ENCODE results near the gene SLC4A2.

SLC4A2 gene

DNA sequence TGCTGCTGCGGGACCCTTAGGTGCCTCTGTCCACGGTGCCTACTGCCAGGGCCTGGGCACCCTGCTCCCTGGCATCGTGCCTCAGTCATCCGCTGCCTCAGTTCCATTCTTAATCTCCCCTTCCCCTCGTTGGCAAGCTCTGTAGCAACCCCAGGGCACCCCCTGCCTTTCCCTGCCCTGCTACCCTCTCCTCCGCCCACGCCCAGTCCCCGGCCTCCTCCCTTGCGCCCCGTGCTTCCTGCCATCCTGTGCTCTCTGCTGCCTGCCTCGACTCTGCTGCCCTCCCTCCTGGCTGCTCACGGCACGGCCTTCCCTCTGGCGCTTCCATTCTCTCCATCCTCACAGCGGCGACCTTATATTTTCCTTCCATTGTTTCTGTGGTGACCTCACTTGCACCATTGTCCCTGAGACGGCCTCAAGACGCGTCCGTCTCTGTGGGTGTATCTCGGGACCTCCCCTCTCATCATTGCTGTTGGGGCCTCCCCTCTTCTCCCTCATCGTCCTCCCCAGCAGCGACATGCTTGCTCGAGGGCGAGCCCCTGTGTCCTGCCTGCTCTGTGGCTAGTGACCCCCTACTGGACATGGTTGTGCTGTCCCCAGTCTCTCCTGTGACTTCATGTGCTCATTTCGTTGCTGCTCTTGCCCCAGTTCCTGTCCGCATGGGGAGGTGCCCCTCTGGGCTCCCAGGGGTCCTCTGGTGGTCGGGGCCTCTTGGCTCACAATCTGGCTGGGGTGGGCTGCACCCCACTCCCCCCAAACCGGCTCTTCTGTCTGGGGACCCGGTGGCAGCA, 62.2 kb downstream of the SLC4A2 start:
- Histone ChIP-seq H3K27me3 (replicated peaks; ENCODE audit: insufficient read depth, low read length) (no peaks in the 10 kb centered on the region), H4K20me1 (ENCODE audit: insufficient read depth, low read length) (no peaks in the 10 kb centered on the region), H3K4me1 (ENCODE audit: low read length) (no peaks in the 10 kb centered on the region), H3K79me2 (ENCODE audit: low read length) (no peaks in the 10 kb centered on the region), H3K4me3 (ENCODE audit: low read length) (no peak overlapping the region), H2AFZ (ENCODE audit: low read length) (no peak overlapping the region), H3K4me2 (ENCODE audit: low read depth, low read length) (no peak overlapping the region), H3K36me3 (replicated peaks; ENCODE audit: insufficient read depth, low read length) (no peaks in the 10 kb centered on the region), H3K9me2 (replicated peaks; ENCODE audit: insufficient read depth, low read length) (no peaks in the 10 kb centered on the region), H3K9me3 (replicated peaks; ENCODE audit: insufficient read depth, low read length) (no peaks in the 10 kb centered on the region), H3K27ac (ENCODE audit: low read length) (no peak overlapping the region), H3K9ac (ENCODE audit: low read length) (no peak overlapping the region), H3F3A (ENCODE audit: insufficient read depth, low read length) (no peaks in the 10 kb centered on the region)
- DNase-seq, result no peak
- no peak for TF ChIP-seq EZH2 (optimal IDR thresholded peaks at IDR 0.05; ENCODE audit: low read depth, low read length)

DNA sequence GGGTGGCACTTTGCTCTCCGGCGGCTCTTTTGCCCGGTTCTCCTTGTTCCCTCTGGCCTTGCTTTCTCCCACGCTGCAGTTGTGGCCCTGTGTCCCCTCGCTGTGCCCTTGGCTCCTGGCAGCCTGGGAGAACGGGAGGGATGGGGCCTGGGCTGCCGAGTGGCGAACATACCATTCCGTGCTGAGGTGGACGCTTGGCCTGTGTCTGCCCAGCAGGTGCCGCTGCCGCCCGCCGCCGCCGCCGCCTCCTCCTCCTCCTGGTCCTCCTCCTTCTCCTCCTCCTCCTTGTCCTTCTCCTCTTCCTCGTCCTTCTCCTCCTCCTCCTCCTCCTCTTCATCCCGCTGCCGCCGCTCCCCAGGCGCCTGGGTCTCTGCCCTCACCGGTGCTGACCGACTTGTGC, 62.9 kb downstream of the SLC4A2 start:
- H3F3A ChIP-seq (ENCODE audit: insufficient read depth, low read length), result no peaks in the 10 kb centered on the region
- no peaks in the 10 kb centered on the region for H3K9me2 ChIP-seq (replicated peaks; ENCODE audit: insufficient read depth, low read length)
- no peak overlapping the region for H3K9ac ChIP-seq (ENCODE audit: low read length)
- no peaks in the 10 kb centered on the region for H3K9me3 ChIP-seq (replicated peaks; ENCODE audit: insufficient read depth, low read length)
- no peak overlapping the region for H2AFZ ChIP-seq (ENCODE audit: low read length)
- no peaks in the 10 kb centered on the region for H3K79me2 ChIP-seq (ENCODE audit: low read length)
- H3K4me1 ChIP-seq (ENCODE audit: low read length), result no peaks in the 10 kb centered on the region
- H4K20me1 ChIP-seq (ENCODE audit: insufficient read depth, low read length), result no peaks in the 10 kb centered on the region
- DNase-seq, result no peak
- no peaks in the 10 kb centered on the region for H3K27me3 ChIP-seq (replicated peaks; ENCODE audit: insufficient read depth, low read length)
- H3K4me3 ChIP-seq (ENCODE audit: low read length), result no peak overlapping the region
- H3K27ac ChIP-seq (ENCODE audit: low read length), result no peak overlapping the region
- H3K36me3 ChIP-seq (replicated peaks; ENCODE audit: insufficient read depth, low read length), result no peaks in the 10 kb centered on the region
- no peak overlapping the region for H3K4me2 ChIP-seq (ENCODE audit: low read depth, low read length)
- TF ChIP-seq, protein P1, sequence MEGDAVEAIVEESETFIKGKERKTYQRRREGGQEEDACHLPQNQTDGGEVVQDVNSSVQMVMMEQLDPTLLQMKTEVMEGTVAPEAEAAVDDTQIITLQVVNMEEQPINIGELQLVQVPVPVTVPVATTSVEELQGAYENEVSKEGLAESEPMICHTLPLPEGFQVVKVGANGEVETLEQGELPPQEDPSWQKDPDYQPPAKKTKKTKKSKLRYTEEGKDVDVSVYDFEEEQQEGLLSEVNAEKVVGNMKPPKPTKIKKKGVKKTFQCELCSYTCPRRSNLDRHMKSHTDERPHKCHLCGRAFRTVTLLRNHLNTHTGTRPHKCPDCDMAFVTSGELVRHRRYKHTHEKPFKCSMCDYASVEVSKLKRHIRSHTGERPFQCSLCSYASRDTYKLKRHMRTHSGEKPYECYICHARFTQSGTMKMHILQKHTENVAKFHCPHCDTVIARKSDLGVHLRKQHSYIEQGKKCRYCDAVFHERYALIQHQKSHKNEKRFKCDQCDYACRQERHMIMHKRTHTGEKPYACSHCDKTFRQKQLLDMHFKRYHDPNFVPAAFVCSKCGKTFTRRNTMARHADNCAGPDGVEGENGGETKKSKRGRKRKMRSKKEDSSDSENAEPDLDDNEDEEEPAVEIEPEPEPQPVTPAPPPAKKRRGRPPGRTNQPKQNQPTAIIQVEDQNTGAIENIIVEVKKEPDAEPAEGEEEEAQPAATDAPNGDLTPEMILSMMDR (IDR thresholded peaks at IDR 0.05; ENCODE audit: low read length), result no peak

DNA sequence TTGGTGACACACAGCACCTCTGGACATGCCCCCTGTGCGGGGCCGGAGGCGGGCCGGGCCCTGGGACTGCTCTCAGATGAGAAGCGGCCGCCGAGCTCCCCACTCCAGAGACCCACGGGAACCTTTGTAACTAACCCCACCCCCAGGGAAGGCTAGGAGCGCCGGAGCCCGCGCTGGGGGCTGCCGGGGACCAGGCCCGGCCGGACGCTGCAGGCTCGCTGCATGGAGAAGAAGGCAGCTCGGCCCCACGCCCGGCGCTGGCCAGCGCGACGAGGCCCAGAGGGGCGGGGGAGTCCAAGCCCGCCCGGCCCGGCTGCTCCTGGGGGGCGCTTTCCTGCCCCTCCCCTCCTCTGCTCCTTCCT, 63.4 kb downstream of the SLC4A2 start:
- no peaks in the 10 kb centered on the region for H3K4me1 ChIP-seq (ENCODE audit: low read length)
- H2AFZ ChIP-seq (ENCODE audit: low read length), result no peak overlapping the region
- no peaks in the 10 kb centered on the region for H3K27me3 ChIP-seq (replicated peaks; ENCODE audit: insufficient read depth, low read length)
- no peak overlapping the region for H3K9ac ChIP-seq (ENCODE audit: low read length)
- no peaks in the 10 kb centered on the region for H3K79me2 ChIP-seq (ENCODE audit: low read length)
- no peaks in the 10 kb centered on the region for H3F3A ChIP-seq (ENCODE audit: insufficient read depth, low read length)
- TF ChIP-seq, protein P1 (IDR thresholded peaks at IDR 0.05; ENCODE audit: low read length), result no peak
- no peak for TF ChIP-seq EZH2phosphoT487 (IDR thresholded peaks at IDR 0.05; ENCODE audit: low read length)
- no peak for TF ChIP-seq EZH2 (optimal IDR thresholded peaks at IDR 0.05; ENCODE audit: low read depth, low read length)
- H3K27ac ChIP-seq (ENCODE audit: low read length), result no peak overlapping the region
- H4K20me1 ChIP-seq (ENCODE audit: insufficient read depth, low read length), result no peaks in the 10 kb centered on the region
- no peaks in the 10 kb centered on the region for H3K9me3 ChIP-seq (replicated peaks; ENCODE audit: insufficient read depth, low read length)
- no peak overlapping the region for H3K4me2 ChIP-seq (ENCODE audit: low read depth, low read length)
- H3K36me3 ChIP-seq (replicated peaks; ENCODE audit: insufficient read depth, low read length), result no peaks in the 10 kb centered on the region
- DNase-seq, result no peak
- H3K9me2 ChIP-seq (replicated peaks; ENCODE audit: insufficient read depth, low read length), result no peaks in the 10 kb centered on the region
- no peak overlapping the region for H3K4me3 ChIP-seq (ENCODE audit: low read length)

DNA sequence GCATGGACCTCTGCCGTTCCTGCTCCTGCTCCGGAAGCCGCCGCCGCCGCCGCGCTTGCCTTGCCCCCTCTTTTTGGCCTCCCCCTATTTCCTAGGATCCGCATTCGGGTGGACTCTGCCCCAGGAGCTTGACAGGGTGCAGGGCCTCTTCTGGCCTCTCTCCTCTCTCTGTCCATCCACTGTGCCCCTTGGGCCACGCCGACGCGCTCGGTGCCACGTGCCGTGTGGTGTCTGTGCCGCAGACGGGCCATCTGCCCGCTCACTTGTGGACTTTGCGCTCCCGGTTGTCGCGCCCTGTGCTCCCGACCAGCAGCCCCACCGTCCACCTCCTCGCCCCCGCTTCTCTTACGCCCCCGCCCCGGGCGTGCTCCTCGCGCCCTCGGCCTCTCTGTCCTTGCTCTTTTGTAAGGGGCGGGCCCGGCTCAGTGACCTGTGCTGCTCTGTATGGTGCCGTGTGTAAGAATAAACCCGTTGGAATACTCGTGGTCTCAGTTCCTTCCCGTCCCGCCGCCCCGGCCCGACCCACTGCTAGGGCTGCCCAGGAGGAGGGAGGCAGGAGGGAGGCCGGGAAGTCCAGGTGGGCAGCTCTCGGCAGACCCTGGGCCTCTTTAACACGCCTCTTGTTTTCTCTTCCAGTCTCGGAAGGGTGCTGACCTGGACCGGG, 63.9 kb downstream of the SLC4A2 start:
- H3K9ac ChIP-seq (ENCODE audit: low read length), result no peak overlapping the region
- no peaks in the 10 kb centered on the region for H3K9me3 ChIP-seq (replicated peaks; ENCODE audit: insufficient read depth, low read length)
- no peaks in the 10 kb centered on the region for H3K9me2 ChIP-seq (replicated peaks; ENCODE audit: insufficient read depth, low read length)
- no peaks in the 10 kb centered on the region for H3K27me3 ChIP-seq (replicated peaks; ENCODE audit: insufficient read depth, low read length)
- no peaks in the 10 kb centered on the region for H3F3A ChIP-seq (ENCODE audit: insufficient read depth, low read length)
- H3K36me3 ChIP-seq (replicated peaks; ENCODE audit: insufficient read depth, low read length), result no peaks in the 10 kb centered on the region
- no peak overlapping the region for H2AFZ ChIP-seq (ENCODE audit: low read length)
- no peaks in the 10 kb centered on the region for H4K20me1 ChIP-seq (ENCODE audit: insufficient read depth, low read length)
- TF ChIP-seq EZH2phosphoT487 (IDR thresholded peaks at IDR 0.05; ENCODE audit: low read length) (no peak), EZH2 (optimal IDR thresholded peaks at IDR 0.05; ENCODE audit: low read depth, low read length) (no peak)
- TF ChIP-seq, protein P1 (IDR thresholded peaks at IDR 0.05; ENCODE audit: low read length), result no peak
- no peak overlapping the region for H3K4me2 ChIP-seq (ENCODE audit: low read depth, low read length)
- no peak for DNase-seq
- H3K4me3 ChIP-seq (ENCODE audit: low read length), result no peak overlapping the region
- H3K4me1 ChIP-seq (ENCODE audit: low read length), result no peaks in the 10 kb centered on the region
- no peaks in the 10 kb centered on the region for H3K79me2 ChIP-seq (ENCODE audit: low read length)
- no peak overlapping the region for H3K27ac ChIP-seq (ENCODE audit: low read length)

Data from MM.1S (cell line).